MCF 10A (cell line): Measurements from ENCODE around the gene FARS2. TPM values are rescaled to one million over a fixed set of nuclear protein-coding genes. Genes with fewer than 3 reads are reported as not detected.

ENCODE experiments used
- BruUV-seq: library from RNA; stranded (reverse); fragments of 400-500 nt; replicated peaks from 2 replicates; lab custom pipeline; 2021; lab: Mats Ljungman, UMichigan
- CTCF ChIA-PET: fragments of 300-600 bp; sonication (Branson Sonifier 250); formaldehyde crosslinking; extraction: SDS; loops from one replicate; lab custom pipeline; 2021; ENCODE audit warnings: antibody characterized with exemption, inconsistent platforms; lab: Yijun Ruan, JAX
- POLR2A ChIA-PET: fragments of 300-600, 350-650 bp; sonication (Branson Sonifier 250); formaldehyde crosslinking; extraction: SDS; loops from one replicate; lab custom pipeline; 2020; ENCODE audit warnings: antibody characterized with exemption, inconsistent platforms; lab: Yijun Ruan, JAX
- DNase-seq: peaks from one replicate; pipeline ENCODE4 v3.0.0-alpha.2; 2018; ENCODE audit not compliant: unreplicated experiment
- H3K27ac Mint-ChIP-seq: one replicate; pipeline ENCODE4 v1.8.0; 2022; ENCODE audit warnings: mild to moderate bottlenecking, low read depth, mixed read lengths; ENCODE audit not compliant: unreplicated experiment
- H3K27me3 Mint-ChIP-seq: one replicate; pipeline ENCODE4 v1.8.0; 2022; ENCODE audit warnings: mixed read lengths; ENCODE audit not compliant: insufficient read depth, unreplicated experiment
- H3K36me3 Mint-ChIP-seq: one replicate; pipeline ENCODE4 v1.8.0; 2022; ENCODE audit warnings: mild to moderate bottlenecking, moderate library complexity, mixed read lengths; ENCODE audit not compliant: insufficient read depth, unreplicated experiment
- H3K4me1 Mint-ChIP-seq: one replicate; pipeline ENCODE4 v1.8.0; 2022; ENCODE audit warnings: mixed read lengths; ENCODE audit not compliant: insufficient read depth, unreplicated experiment
- H3K4me3 Mint-ChIP-seq: one replicate; pipeline ENCODE4 v1.8.0; 2022; ENCODE audit warnings: mild to moderate bottlenecking, moderate library complexity, mixed read lengths; ENCODE audit not compliant: unreplicated experiment
- H3K9me3 Mint-ChIP-seq: one replicate; pipeline ENCODE4 v1.8.0; 2022; ENCODE audit warnings: mixed read lengths; ENCODE audit not compliant: unreplicated experiment
- CTCF ChIP-seq: fragments of 200-600 bp; IDR thresholded peaks from one replicate; pipeline ENCODE4 v1.8.0; 2022; ENCODE audit warnings: antibody characterized with exemption, mild to moderate bottlenecking; ENCODE audit not compliant: unreplicated experiment
- intact Hi-C: fragments of 100-400 bp; cut with micrococcal nuclease; formaldehyde crosslinking; loops from 2 replicates; pipeline ENCODE4 v1.14.1; 2022
- total RNA-seq: library from RNA; stranded (reverse); gene quantifications from 2 replicates; pipeline ENCODE4 v1.2.3, GENCODE V29; 2022

The FARS2 gene
- total RNA-seq, 1 experiment from 2014 or later, result 18.2 TPM

GRCh38 chr6:5712349-5713215 lies 451.3 kb downstream of the FARS2 start:
- intact Hi-C loops, result no loop called here
- no peak overlapping the region for H3K27ac Mint-ChIP-seq
- no peaks in the 10 kb centered on the region for H3K4me1 Mint-ChIP-seq
- TF ChIP-seq CTCF, result no peak
- no peak overlapping the region for H3K4me3 Mint-ChIP-seq
- POLR2A ChIA-PET, result no interaction called here
- no TSS peak for BruUV-seq
- CTCF ChIA-PET, result no interaction called here
- H3K36me3 Mint-ChIP-seq, result peaks cover 6% of the 10 kb centered on the region
- no peak for DNase-seq
- no peaks in the 10 kb centered on the region for H3K27me3 Mint-ChIP-seq
- H3K9me3 Mint-ChIP-seq, result peaks cover 9% of the 10 kb centered on the region

- peaks cover 6% of the 10 kb centered on the region for H3K36me3 Mint-ChIP-seq
- intact Hi-C loops, result no loop called here
- no peak overlapping the region for H3K27ac Mint-ChIP-seq
- no peak overlapping the region for H3K4me3 Mint-ChIP-seq
- no peaks in the 10 kb centered on the region for H3K27me3 Mint-ChIP-seq
- ChIA-PET CTCF (no interaction called here), POLR2A (interaction anchor here (0.6 kb wide), 1 partner anchor 804 kb away, joined by 3 read pairs; no protein-coding TSS in a partner anchor)
- no peak for DNase-seq
- peaks cover 9% of the 10 kb centered on the region for H3K9me3 Mint-ChIP-seq
- BruUV-seq, result no TSS peak
- no peak for TF ChIP-seq CTCF
- H3K4me1 Mint-ChIP-seq, result no peaks in the 10 kb centered on the region
Observed at GRCh38 chr6:5713519-5713918, 452.2 kb downstream of the FARS2 start.

GRCh38 chr6:5718231-5718947 lies 457.1 kb downstream of the FARS2 start:
- no peak for DNase-seq
- Mint-ChIP-seq H3K27ac (no peak overlapping the region), H3K36me3 (no peaks in the 10 kb centered on the region), H3K4me3 (no peak overlapping the region), H3K9me3 (peaks cover 9% of the 10 kb centered on the region), H3K4me1 (no peaks in the 10 kb centered on the region), H3K27me3 (no peaks in the 10 kb centered on the region)
- BruUV-seq, result no TSS peak
- POLR2A ChIA-PET, result interaction anchor here (0.7 kb wide), 2 partner anchors 25 to 27 kb away, joined by 3 to 4 read pairs; no protein-coding TSS in a partner anchor
- CTCF ChIA-PET, result interaction anchor here (0.7 kb wide), 1 partner anchor 329 kb away, joined by 4 read pairs; no protein-coding TSS in a partner anchor
- TF ChIP-seq CTCF, result no peak
- intact Hi-C loops, result no loop called here
